Middle frontal gyrus (tissue), 1 donor: Measurements from ENCODE around the gene AZIN2.

Source experiments
- DNase-seq: peaks from one replicate; pipeline ENCODE4 v3.0.0-alpha.2; 2015; ENCODE audit warnings: low spot score; ENCODE audit errors: extremely low spot score

AZIN2 gene

DNA sequence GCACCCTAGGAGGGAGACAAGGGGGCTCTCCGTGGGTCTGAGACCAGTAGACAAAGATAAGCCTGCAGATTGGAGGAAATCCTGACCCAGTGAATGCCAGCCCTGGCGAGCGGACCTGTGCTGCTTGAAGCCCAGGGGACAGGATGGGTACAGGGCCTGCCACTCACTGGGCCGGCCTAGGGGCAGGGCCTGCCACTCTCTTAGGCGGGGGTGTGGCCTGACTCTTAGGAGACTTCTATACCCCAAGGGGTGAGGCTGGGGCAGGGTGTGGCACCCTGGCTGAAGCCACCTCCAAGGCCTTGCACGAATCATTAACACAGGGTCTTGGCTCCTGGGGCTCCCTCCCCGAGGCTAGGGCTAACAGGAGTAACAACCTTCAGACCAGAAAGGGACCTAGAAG lies 70.2 kb downstream of the AZIN2 start:
- no peak for DNase-seq

DNA sequence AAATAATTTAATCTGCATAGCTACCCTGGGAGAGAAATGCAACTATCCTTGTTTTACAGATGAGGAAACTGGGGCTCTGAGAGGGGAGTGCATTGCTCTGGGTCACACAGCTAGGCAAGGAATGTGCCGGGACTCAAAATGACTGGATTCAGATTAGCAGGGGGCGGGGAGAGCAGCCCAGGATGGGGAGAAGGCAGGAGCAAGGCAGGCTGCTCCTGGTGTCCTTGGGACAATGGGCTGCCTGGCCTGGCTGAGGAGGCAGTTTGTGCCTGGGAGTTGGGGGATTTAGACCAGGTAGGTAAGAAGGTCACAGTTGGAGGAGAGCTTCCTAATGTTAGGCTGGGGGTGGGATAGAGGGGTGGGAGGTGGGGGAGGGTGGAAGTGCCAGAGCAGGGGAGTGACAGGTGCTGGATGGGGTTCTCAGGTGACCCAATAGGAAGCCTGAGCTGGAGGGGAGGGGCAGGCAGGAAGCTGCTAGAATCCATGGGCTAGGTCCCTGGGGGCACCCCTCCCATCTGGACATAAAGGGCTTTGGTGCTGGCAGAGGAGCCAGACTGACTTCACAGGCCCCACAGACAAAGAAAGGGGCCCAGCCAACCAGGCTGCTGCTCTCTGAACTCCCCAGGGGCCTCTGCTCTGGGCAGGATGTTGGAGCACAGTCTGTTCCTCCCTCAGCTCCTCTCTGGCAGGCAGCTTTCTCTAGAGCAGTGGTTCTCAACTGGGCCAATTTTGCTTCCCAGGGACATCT lies 71.9 kb downstream of the AZIN2 start:
- DNase-seq, result no peak

DNA sequence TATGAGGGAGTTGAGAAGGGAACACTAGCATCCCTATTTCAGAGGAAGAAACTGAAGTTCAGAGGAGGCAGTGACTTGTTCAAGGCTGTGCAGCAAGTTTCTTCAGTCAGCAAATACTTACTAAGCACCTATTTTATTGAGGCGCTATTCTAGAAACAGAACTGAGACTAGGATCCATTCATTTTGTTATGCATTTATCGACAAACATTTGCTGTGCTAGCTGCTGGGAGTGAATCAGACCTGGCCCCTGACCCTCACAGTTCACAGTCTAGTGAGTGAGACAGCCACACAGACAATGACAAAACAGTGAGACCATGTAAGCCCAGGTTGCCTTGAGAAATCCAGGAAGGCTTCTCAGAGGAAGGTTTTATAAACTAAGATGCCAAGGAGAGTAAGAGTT lies 72.7 kb downstream of the AZIN2 start:
- DNase-seq, result no peak

DNA sequence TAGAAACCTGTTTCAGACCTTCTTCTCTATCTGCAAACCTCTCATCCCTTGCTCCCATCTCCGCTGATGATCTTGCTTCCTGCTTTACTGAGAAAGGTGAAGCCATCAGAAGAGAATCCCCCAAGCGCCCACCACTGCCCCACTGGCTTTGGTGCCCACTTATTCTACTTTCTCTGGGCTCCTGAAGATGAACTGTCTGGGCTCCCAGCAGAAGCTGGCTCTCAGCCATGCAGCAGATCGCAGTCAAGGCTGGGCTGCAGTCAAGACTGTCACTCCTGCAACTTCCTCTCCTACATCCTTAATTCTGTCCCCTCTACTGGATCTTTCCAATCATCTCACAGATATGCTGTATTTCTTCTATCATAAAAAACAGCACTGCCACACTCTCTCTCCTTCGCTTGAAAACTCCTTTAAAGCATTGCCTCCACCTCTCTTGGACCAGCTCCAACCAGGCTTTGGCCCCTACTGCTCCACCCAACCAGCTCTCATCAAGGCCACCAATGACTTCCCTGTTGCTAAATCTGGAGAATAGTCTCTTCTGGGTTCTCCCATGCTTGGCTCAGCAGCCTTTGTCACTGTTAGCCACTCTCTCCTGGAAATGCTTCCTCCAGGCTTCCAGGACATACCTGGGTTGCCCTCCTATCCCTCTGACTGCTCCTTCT lies 75.1 kb downstream of the AZIN2 start:
- no peak for DNase-seq

DNA sequence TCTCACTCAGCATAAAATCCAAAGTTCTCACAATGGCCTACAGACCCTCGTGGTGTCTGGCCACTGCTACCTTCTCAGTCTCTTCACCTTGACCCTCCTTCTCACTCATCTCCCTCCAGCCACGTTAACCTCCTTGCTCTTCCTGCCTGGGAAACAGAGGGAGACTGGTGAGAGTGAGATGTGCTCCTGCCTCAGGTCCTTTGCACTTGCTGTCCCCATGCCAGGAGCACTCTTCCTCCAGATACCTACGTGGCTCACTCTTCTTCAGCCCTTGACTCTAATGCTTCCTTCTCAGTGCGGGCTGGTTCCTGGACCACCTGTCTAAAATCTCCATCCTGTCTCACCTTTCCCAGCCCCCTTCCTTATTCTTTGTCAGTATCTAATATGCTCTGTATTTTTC lies 76.2 kb downstream of the AZIN2 start:
- no peak for DNase-seq

DNA sequence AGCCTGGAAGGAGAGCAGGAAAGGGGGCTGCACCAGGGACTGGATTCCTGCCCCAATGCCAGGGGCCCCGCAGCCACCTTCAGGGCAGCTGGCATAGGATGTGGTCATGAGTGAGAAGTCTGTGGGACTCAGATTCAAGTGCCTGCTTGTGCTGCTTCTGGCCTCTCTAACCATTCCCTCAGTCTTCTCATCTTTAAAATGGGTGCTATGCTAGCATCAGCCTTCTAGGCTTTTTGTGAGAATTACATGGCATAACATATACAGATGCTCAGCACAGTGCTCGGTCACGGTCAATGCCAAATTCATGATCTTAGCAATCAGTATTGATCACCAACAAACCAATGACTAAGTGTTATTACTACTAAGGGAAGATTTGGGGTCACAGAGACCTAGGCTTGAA lies 77.4 kb downstream of the AZIN2 start:
- no peak for DNase-seq

DNA sequence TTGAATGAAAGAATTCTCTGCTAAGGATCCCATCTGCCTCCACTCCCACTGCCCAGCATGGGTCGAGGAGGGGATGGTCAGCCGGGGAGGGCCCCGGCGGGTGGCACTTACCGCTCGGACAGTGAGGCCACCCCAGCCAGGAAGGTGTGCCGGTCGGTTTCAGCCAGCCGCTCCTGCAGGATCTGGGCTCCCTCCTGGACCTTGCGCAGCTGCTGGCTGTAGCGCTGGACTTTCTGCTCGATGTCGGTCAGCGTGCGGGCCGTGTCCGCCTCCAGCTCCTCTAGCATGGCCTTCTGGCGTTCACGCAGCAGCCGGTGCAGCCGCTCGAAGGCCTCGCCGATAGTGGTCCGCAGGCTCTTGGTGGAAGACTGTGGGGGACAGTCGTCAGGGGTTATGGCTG lies 78.6 kb downstream of the AZIN2 start:
- DNase-seq, result no peak

DNA sequence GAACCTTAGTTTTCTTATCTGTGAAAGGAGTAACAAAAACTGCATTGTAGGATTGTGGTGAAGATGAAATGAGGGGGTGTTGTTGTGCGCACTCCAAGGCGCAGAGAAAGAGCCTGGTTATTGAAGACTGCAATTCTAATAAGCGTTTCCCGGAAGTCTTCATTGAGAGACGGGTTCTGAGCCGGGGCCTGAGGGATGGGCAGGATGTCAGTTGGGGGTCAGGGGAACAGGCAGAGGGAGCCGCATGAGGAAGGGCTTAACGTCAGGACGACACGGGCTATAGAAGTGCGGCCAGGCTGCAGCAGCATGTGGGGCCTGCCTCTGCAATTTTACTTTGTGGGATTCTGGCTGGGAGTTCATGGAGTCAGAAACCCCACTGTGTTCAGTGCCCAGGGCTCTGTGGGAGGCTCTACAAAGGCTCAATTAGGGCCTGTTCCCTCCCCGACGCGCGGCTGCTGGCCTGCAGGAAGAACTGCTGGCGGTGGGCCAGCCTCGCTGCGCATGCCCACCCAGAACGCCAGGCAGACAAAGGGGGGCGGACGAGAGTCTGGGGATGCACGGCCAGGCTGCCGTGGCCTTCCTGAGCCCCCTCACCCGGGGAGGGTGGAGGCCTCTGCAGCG lies 80.2 kb downstream of the AZIN2 start:
- DNase-seq, result peak; percentile 69

DNA sequence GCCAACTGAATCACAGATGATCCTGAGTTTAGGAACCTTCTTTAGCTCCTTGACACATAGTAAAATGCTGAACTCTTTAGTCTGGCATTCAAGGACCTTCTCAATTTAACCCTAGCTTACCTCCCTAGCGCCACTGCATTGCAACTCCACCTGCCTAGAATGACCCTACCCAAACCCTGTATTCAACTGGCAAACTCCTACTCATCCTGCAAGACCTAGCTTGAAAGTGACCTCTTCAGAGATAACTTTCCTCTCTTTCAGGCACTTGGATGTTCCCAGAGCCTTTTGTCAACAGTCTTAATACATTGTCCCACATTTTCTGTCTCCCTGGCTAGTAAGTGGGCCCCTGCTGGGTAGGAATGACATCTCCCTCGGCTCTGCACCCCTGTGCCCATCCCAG lies 81.2 kb downstream of the AZIN2 start:
- DNase-seq, result no peak

DNA sequence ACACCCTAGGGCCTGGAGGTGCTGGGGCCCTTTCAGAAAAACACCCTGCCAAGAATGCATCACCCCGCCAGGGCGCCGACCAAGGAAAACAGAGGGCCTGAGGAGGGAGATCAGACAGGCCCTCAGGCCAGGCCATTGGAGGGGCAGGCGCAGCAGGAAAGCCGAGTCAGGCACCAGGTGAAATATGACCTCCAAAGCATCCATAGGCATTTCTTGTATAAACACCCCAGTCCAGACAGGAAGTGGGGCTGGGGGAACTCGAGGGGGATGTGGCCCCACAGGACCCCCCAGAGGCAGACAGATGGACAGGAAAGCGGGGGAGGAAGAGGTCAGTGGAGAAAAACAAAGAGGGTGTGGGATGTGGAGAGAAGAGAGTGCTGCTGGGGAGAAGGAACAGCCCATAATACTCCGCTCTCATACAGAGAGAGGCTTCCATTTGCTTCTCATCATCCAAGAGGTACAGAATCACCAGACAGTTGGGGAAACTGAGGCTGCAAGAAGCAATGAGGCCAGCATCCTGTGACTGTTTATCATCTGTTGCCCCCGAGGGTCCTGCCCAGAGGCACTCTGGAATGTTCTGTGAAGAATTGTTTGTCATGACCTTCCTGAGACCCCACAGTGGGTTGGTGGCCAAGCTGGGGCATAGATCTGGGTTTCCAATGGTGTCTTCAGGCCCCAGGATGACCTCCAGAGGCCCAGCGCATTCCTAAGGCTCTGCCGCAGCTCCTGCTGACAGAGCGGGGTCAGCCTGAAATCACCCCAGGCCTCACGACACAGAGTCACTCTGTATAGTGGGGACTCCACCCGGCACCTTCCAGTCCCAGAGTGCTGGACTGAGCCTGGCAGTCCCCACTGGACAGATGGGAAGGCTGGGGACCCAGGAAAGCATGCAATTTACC lies 82.9 kb downstream of the AZIN2 start:
- no peak for DNase-seq

DNA sequence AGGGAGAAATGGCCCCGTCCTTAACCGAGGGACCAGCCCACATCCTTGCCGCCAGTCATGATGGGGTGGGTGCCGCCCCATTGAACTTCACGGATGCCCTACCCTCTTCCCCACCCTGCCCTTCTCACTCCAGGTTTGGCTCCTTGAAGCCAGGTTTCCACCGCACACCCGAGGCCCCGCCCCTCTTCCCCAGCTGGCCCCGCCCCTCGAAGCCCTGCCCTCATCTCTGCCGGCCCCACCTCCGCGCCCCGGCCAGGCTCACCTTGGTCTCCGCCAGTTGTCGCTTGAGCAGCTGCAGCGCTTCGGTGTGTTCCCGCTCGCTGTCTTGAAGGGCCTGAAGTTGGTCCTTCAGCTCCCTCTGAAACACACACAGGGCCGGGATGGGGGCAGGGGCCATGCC lies 84.3 kb downstream of the AZIN2 start:
- DNase-seq, result no peak

DNA sequence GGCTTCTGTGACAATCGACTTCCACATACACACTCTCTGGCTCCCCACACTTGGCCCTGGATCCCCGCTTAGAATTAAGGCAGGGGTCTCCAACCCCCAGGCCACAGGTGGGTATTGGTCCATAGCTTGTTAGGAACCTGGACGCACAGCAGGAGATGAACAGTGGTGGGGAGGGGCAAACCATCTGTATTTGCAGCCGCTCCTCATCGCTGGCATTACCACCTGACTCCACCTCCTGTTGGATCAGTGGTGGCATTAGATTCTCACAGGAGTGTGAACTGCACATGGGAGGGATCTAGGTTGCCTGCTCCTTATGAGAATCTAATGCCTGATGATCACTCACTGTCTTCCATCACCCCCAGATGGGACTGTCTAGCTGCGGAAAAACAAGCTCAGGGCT lies 84.9 kb downstream of the AZIN2 start:
- DNase-seq, result no peak

DNA sequence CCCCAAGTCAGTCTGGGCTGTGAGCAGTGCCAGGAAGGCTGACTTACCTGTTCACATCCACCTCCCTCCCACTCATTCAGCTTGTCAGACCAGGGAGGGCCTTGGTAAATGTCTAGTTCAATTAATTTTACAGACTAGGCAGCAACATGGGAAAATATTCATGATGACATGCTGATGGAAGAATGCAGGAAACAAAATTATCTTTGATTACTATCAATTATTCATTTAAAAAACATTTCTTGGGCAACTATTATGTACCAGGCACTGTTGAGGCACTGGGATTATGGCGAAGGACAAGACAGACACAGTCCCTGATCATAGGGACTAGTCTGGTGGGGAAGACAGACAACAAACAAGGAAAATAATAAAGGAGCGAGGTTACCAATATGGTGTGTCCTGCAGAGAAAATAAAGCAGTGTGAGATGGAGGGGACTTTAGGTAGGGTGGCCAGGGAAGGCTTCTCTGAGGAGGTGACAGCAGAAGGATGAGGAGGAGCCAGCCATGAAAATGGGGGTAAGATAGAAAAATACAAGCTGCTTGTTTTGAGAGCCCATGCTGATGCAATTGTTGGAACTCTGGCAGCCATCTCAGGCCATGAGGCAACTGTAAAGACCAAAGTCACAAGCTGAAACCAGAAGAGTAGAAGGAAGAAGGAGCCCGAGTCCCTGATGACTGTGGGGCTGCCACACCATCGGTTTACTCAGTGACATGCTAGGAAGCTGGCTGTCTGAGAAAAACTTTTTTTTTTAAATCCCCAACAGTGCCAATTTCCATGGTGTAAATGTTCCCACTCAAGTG lies 86.9 kb downstream of the AZIN2 start:
- DNase-seq, result no peak

DNA sequence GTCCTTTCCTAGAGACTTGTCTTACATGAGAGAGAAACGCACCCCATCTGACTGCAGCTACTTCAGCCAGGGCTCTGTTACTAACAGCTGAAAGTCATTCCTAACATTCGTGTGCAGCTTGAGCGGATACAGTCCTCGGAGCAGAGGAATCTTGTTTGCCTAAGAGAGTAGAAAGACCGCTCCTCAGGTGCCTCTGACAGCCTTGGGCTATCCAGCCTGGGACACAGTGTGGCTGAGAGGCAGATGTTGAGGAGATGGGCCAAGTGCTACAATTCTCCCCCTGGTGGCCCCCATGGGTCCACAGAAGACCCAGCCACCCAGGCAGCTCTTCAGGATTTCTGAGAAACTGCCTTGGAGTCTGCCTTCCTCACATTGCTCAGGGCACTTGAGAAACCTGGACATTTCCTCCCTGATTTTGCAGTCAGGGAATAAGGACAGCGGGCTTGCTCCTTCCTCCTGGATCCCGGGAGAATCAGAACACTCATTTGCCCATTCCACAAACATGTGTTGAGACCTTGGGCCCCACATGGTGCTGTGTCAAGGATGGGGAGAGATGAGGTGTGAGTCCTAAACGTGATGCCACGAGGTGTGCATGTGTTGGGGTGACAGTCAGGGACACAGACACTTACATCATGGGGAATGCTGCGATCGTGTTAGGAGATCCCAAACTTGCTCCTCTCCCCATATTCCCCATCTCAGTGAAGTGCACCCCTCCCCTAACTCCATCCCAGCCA lies 87.8 kb downstream of the AZIN2 start:
- DNase-seq, result no peak

DNA sequence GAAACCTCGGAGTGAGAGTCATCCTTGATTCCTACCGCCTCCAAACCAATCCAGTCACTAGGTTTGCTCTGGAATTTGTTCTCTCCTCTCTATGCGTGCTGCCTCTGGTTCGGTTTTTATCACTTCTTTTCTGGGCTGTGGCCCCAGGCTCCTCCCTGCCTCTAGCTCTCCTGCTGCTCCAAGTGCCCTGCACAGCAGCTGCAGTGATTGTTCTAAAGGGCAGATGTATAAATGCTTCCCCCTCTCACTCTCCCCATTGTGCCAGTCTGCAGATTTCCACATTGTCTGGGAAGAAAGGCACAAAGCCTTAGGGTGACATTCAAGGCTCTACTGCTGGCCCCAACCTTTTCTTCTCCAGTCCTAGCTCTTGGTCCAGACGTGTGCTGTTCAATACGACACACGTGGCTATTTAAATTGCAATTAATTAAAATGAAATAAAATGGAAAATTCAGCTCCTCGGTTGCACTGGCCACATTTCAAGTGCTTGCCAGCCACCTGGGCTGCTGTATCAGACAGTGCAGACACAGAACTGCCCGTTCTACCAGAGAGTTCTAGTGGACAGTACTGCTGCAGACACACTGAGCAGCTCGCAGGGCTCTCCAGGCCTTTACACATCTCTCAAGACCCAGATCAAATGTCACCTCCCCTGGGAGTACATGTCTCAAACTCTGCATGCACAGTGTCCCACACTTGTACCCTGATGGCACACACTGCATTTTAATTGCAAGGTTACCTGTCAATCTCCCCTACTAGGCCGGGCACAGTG lies 88.5 kb downstream of the AZIN2 start:
- no peak for DNase-seq
